Lower leg skin (tissue), 3 donors: ENCODE results near the gene NLRX1.

ENCODE experiments used
- CTCF ChIP-seq, 3 donors: fragments of 450-650 bp; IDR thresholded peaks; one replicate each; pipeline ENCODE4 v1.5.1; 2016; ENCODE audit warnings: antibody characterized with exemption in 3 of 3, mild to moderate bottlenecking in 3 of 3, moderate library complexity in 2 of 3
- POLR2A ChIP-seq, 2 donors: fragments of 450-650 bp; IDR thresholded peaks; one replicate each; pipeline ENCODE4 v1.6.1; 2016 to 2017; ENCODE audit warnings: antibody characterized with exemption in 2 of 2, mild to moderate bottlenecking in 1 of 2, moderate library complexity in 1 of 2

- TF ChIP-seq CTCF (IDR thresholded peaks at IDR 0.05), result no peak
- no peak for TF ChIP-seq POLR2A (IDR thresholded peaks at IDR 0.05)
Measured at GRCh38 chr11:119195680-119196079, 27.2 kb downstream of the NLRX1 start.
